Activated naive CD8-positive, alpha-beta T cell treated with anti-CD3 and anti-CD28 coated beads, Interleukin-2, amount 10 ng/mL, durations not matched to agents 7 days and 5 days (primary cell): ENCODE measurements around the gene PTPRN2. TPM values are rescaled to one million over a fixed set of nuclear protein-coding genes. Genes with fewer than 3 reads are reported as not detected.
"Not testable (repeated sequence)": the region's sequence is repeated elsewhere in the genome, so short reads cannot be mapped to it uniquely, and the experiment has no call there.

Source experiments
- ATAC-seq: fragments of 150-1000 bp; cut with Tn5 transposase; one replicate; pipeline ENCODE4 v1.10.0; 2021; ENCODE audit warnings: low read depth, moderate library complexity
- POLR2A ChIA-PET: fragments of 350-600 bp; sonication (Branson Sonifier 250); formaldehyde crosslinking; loops from one replicate; lab custom pipeline; 2021; ENCODE audit warnings: antibody characterized with exemption; lab: Charles Lee
- DNase-seq: peaks from one replicate; pipeline ENCODE4 v3.0.0; 2021
- H3K27ac Mint-ChIP-seq: one replicate; pipeline ENCODE4 v1.8.0; 2022; ENCODE audit warnings: mild to moderate bottlenecking, mixed read lengths
- H3K27me3 Mint-ChIP-seq: one replicate; pipeline ENCODE4 v1.8.0; 2022; ENCODE audit warnings: mild to moderate bottlenecking, moderate library complexity, mixed read lengths
- H3K36me3 Mint-ChIP-seq: one replicate; pipeline ENCODE4 v1.8.0; 2021; ENCODE audit warnings: mild to moderate bottlenecking, mixed read lengths
- H3K4me1 Mint-ChIP-seq: one replicate; pipeline ENCODE4 v1.8.0; 2021; ENCODE audit warnings: mixed read lengths
- H3K4me3 Mint-ChIP-seq: one replicate; pipeline ENCODE4 v1.8.0; 2022; ENCODE audit warnings: mild to moderate bottlenecking, moderate library complexity, mixed read lengths
- H3K9me3 Mint-ChIP-seq: one replicate; pipeline ENCODE4 v1.8.0; 2021; ENCODE audit warnings: mixed read lengths
- total RNA-seq, 2 experiments: library from RNA; stranded (reverse); gene quantifications; one replicate each; pipeline ENCODE4 v1.2.3, GENCODE V29; 2021

Gene PTPRN2
- total RNA-seq, 2 experiments from 2014 or later = 4.5 to 4.9 TPM

DNA sequence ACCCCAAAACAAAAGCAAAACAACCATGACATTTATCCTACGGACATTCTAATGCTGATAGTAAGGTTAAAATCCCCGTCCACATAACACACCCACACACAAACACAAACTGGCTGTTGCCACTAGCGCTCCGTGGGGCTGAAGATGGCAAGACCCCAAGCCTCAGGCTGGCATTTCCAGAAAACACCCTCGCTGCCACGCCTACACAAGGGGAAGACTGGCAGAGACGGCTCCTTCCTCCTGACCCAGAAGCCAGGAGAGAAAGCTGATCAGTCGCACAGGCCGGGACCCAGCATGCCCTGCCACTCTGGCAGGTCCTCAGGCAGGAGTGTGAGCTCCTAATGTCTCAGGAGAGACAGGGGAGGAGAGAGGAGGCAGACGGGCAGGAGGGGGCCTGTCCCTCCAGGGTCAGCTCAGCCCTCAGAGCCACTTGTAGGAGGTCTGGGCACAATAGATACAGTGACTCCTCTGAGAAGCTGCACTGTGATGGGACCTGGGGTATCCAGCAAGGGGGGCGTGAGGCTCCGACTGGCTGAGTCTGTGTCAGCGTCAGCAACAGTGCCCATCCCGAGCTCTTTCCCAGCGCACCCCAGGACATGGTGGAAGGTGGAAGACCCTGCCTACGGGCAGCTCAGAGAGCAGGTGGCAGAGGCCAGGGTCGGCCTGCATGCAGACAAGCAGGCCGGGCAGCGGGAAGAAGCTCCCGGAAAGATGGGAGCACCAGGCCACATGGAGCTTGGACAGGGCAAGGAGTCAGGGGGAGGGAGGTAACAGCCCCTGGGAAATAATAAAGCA is 326.9 kb downstream of the PTPRN2 start:
- H3K36me3 Mint-ChIP-seq = no peaks in the 10 kb centered on the region
- no peak overlapping the region for H3K4me3 Mint-ChIP-seq
- H3K27me3 Mint-ChIP-seq = no peaks in the 10 kb centered on the region
- ATAC-seq = no peak
- no peak for DNase-seq
- no peaks in the 10 kb centered on the region for H3K9me3 Mint-ChIP-seq
- H3K4me1 Mint-ChIP-seq = no peaks in the 10 kb centered on the region
- POLR2A ChIA-PET = no interaction called here
- no peak overlapping the region for H3K27ac Mint-ChIP-seq

DNA sequence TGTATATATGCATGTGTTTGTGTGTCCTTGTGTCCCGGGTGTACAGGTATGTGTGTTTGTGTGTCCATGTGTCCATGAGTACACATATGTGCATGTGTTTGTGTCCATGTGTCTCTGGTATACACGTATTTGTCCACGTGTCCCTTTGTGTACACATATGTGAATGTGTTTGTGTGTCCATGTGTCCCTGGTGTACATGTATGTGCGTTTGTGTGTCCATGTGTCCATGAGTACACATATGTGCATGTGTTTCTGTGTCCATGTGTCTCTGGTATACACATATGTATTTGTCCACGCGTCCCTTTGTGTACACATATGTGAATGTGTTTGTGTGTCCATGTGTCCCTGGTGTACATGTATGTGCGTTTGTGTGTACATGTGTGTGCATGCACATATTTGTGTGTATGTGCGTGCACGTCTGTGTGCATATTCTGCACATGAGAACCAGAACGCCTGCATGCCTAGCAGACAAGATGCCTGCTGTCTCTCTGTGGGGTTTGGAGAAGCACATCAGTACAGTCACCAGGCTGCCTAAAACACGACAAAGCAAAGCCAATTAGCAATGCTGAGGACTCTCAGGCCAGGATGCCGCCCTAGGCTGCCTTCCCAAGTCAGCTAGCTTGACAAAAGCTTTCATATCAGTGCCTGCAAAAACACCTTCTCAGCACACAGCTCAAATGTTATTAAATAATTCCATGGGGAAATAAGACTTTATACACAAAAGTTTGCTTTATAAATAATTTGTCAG is 327.8 kb downstream of the PTPRN2 start:
- Mint-ChIP-seq H3K27ac (no peak overlapping the region), H3K4me3 (no peak overlapping the region), H3K9me3 (no peaks in the 10 kb centered on the region), H3K36me3 (no peaks in the 10 kb centered on the region), H3K4me1 (no peaks in the 10 kb centered on the region), H3K27me3 (no peaks in the 10 kb centered on the region)
- no peak for DNase-seq
- POLR2A ChIA-PET = no interaction called here
- ATAC-seq = no peak

DNA sequence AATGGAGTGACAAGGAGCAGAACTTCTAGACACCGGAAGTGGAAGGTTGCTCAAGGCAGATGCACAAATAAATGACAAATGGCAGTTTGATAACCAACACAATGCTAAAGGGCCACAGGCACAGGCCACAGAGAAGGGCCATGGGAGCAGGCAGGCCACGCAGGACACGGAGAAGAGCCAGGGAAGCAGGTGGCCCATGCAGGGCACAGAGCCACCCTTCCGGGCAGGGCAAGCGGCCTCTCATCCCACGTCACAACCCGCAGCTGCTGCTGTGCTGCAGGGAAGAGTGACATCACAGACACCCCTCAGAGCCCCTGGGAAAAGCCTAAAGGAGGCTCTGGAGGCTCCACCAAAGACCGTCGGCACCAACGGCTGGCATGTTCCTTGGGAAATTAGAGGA is 328.5 kb downstream of the PTPRN2 start:
- no peaks in the 10 kb centered on the region for H3K9me3 Mint-ChIP-seq
- no peaks in the 10 kb centered on the region for H3K36me3 Mint-ChIP-seq
- no peaks in the 10 kb centered on the region for H3K4me1 Mint-ChIP-seq
- DNase-seq (no peak), ATAC-seq (no peak)
- POLR2A ChIA-PET = no interaction called here
- no peak overlapping the region for H3K27ac Mint-ChIP-seq
- no peaks in the 10 kb centered on the region for H3K27me3 Mint-ChIP-seq
- H3K4me3 Mint-ChIP-seq = no peak overlapping the region

DNA sequence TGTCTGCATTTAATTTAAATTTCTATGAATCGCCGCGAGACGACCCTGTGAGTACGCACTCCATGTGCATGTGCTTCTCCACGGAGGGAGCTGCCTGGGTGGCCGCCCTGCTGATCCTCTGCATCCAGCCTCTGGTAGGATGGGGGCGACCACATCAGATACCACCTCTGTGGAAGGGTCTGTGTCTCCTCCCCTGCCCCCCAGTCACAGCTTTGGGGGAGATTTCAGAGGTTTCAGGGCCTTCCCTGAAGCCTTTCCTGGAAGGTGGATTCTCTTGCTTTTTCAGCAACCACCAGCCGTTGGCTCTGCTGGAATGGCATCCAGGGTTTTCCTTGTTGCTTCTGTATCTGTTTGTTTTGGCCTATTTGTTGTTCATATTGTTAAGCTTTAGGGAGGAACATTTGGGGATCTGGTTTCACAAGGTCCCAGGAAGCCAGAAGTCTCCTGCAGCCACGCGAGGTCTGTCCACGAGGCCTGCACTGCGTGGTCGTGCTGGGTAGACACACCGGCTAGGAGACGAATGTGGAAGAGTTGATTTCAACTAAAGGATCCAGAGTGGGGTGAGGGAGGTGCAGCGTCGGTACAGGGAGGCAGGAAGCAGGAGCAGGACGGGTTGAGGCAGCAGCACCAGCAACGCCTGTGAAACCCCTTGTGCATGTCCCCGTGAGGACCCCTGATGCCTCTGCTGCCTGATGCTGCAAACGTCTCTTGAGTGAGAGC is 329.1 kb downstream of the PTPRN2 start:
- ATAC-seq (no peak), DNase-seq (no peak)
- Mint-ChIP-seq H3K4me3 (no peak overlapping the region), H3K36me3 (no peaks in the 10 kb centered on the region), H3K27ac (no peak overlapping the region), H3K9me3 (no peaks in the 10 kb centered on the region), H3K4me1 (no peaks in the 10 kb centered on the region), H3K27me3 (no peaks in the 10 kb centered on the region)
- POLR2A ChIA-PET = no interaction called here

DNA sequence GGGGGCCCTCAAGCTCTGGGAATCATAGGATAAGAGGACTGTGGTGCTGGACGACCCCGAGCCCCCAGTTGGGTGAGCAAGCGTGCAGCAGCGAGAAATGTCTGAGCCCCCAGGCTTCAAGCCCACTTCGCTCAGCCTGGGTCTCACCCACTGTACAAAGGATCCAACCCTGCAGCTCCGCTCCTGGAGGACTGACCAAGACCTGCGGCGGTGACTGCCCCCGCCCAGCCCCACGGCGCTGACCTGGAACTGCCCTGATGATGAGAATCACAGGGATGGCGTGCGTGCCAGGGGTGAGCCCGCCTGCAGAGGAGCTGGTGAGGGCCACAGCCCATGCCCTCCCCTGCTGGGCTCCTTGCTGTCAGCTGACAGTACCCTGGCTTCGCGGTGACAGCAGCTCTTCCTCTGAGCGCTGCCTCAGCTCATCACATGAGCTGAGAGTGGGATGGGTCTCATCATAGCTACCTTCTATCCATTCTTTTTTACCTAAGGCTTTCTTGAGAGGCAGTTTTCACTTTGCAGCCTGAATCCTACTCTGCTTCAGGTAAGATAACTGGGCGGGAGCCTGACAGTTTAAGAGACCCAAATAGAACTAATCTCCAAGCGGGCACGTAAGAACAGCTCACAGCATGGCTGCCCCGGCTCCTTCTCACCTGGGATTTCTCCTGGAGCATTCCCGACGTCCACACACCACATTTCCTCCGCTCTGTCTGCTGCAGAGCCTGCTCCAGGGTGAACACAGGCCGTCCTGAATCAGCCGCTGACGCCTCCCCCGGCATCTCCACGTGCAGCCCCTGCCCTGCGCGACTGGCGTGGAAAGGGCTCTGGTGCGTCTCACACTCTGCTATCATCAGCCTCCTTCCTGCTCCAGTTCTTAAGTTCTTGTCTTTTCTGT is 329.9 kb downstream of the PTPRN2 start:
- POLR2A ChIA-PET = no interaction called here
- no peak overlapping the region for H3K4me3 Mint-ChIP-seq

DNA sequence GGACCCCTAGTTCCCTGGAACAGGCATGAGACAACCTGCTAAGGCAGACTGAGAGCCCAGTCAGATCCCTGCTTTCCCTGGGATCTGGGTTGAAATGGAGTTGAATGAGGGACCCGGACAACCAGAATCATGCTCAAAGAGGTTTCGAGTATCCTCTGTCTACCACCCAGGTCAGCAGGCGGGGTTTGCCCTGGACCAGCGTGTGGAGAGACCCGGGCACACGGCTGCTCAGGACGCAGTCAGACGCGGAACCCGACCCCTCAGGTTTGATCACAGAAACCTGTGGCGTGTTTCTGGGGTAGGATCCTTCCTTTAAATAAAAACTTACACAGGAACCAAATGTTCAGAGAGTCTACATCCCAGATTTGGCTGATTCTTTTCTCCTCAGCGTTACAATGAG is 330.6 kb downstream of the PTPRN2 start:
- POLR2A ChIA-PET = no interaction called here

More for the DNA sequence above, 329.9 kb downstream of the PTPRN2 start:
- no peaks in the 10 kb centered on the region for H3K36me3 Mint-ChIP-seq
- H3K4me1 Mint-ChIP-seq = no peaks in the 10 kb centered on the region
- no peak for DNase-seq
- no peak overlapping the region for H3K27ac Mint-ChIP-seq
- no peak for ATAC-seq
- no peaks in the 10 kb centered on the region for H3K9me3 Mint-ChIP-seq
- H3K27me3 Mint-ChIP-seq = no peaks in the 10 kb centered on the region

DNA sequence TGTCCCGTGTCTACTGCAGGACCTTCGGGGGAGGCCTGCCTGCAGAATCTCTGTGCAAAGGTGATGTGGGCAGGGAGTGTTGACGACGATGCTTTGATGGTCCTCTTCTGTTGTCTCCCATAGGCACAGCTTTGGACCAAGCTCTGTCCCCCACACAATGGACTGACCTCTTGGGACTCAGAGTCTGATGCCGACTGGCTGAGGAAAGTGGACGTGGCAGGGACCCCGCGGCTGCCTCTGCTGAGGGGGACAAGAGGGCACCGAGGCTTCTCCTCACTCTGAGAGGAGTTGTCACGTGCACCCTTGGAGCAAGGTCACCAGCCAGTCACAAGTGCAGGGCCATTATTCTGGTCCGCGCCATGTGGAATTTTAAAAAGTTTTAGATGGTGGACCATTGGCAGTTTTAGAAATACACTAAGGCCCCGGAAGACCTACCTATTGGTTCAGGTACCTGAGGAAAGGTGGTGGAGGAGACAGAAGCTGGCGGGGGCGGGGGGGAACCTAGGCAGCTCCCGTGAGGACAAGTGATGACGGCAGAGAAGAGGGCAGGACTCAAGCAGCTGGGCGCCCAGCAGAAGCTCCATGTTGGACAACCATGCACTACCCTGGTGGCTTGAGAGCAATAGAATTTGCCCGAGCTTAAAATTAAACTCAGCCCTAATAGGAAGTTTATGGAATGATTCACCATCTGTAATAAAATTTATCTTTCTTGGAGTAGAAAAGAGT is 331.4 kb downstream of the PTPRN2 start:
- Mint-ChIP-seq H3K27ac (no peak overlapping the region), H3K9me3 (peaks cover 2% of the 10 kb centered on the region), H3K4me1 (no peaks in the 10 kb centered on the region), H3K4me3 (no peak overlapping the region), H3K36me3 (no peaks in the 10 kb centered on the region), H3K27me3 (no peaks in the 10 kb centered on the region)
- POLR2A ChIA-PET = no interaction called here
- ATAC-seq = no peak
- DNase-seq = peak; percentile 4

More for the DNA sequence above, 330.6 kb downstream of the PTPRN2 start:
- Mint-ChIP-seq H3K27ac (no peak overlapping the region), H3K9me3 (no peaks in the 10 kb centered on the region), H3K4me3 (no peak overlapping the region), H3K36me3 (no peaks in the 10 kb centered on the region), H3K27me3 (no peaks in the 10 kb centered on the region), H3K4me1 (no peaks in the 10 kb centered on the region)
- DNase-seq (no peak), ATAC-seq (no peak)

DNA sequence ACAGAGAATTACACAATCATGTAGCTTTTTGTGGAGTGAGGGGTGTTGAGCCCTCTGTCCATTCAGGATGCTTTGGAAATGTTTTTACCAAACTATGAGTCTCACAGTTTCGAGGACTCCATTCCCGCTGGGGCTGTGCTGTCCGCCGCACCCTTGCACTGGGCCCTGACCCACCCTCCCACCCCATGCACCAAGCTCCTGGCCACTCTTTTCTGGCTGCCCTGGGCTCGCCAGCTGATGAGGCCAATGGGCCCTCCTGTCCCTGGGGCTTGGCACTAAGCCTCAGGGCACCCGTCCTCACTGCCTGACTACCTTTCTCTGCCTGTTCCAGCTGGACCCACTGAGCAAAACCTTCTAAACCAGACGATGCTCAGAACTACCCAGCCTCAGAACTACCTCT is 332.1 kb downstream of the PTPRN2 start:
- H3K4me1 Mint-ChIP-seq = no peaks in the 10 kb centered on the region
- H3K36me3 Mint-ChIP-seq = no peaks in the 10 kb centered on the region
- no peak overlapping the region for H3K27ac Mint-ChIP-seq
- H3K9me3 Mint-ChIP-seq = peaks cover 2% of the 10 kb centered on the region
- ATAC-seq (no peak), DNase-seq (no peak)
- POLR2A ChIA-PET = no interaction called here
- H3K27me3 Mint-ChIP-seq = no peaks in the 10 kb centered on the region
- H3K4me3 Mint-ChIP-seq = no peak overlapping the region

DNA sequence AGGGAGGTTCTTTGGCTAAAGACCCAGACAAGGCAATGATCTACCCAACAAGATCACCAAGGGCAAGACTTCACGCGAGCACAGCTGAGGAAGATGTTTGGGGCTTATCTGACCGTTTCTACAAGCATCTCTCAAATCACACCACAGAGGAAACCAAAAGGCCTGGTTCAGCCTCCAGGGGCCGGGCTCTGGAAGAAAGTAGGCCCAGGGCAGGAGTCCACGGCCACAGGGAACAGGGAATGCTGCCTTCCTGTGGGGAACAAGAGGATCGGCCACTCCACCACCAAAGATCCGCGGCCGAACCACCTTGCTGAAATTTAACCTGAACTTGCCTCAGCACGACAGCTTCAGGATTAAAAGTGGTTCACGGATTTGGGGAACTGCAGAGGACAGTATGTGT is 332.5 kb downstream of the PTPRN2 start:
- no peak overlapping the region for H3K4me3 Mint-ChIP-seq
- H3K9me3 Mint-ChIP-seq = peaks cover 2% of the 10 kb centered on the region
- DNase-seq (peak; percentile 6), ATAC-seq (no peak)
- no peaks in the 10 kb centered on the region for H3K27me3 Mint-ChIP-seq
- H3K36me3 Mint-ChIP-seq = no peaks in the 10 kb centered on the region
- H3K4me1 Mint-ChIP-seq = no peaks in the 10 kb centered on the region
- H3K27ac Mint-ChIP-seq = no peak overlapping the region
- POLR2A ChIA-PET = no interaction called here

DNA sequence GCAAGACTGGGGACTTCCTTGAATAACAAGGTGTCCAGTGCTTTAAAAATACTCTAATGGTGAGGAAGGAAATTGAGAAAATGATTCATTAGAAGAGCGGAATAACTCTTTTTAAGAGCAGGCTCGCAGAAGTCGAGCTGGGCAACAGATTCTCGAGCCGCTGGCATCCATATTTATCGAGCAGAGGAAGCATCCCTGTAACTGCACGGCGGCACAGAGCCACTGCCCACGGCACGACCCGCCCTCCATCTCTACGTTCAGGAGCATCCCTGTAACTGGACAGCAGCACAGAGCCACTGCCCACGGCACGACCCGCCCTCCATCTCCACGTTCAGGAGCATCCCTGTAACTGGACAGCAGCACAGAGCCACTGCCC is 334.0 kb downstream of the PTPRN2 start:
- POLR2A ChIA-PET, ATAC-seq, H3K27me3 Mint-ChIP-seq, H3K4me3 Mint-ChIP-seq, H3K4me1 Mint-ChIP-seq, H3K27ac Mint-ChIP-seq, H3K9me3 Mint-ChIP-seq, DNase-seq, H3K36me3 Mint-ChIP-seq: not testable (repeated sequence)

DNA sequence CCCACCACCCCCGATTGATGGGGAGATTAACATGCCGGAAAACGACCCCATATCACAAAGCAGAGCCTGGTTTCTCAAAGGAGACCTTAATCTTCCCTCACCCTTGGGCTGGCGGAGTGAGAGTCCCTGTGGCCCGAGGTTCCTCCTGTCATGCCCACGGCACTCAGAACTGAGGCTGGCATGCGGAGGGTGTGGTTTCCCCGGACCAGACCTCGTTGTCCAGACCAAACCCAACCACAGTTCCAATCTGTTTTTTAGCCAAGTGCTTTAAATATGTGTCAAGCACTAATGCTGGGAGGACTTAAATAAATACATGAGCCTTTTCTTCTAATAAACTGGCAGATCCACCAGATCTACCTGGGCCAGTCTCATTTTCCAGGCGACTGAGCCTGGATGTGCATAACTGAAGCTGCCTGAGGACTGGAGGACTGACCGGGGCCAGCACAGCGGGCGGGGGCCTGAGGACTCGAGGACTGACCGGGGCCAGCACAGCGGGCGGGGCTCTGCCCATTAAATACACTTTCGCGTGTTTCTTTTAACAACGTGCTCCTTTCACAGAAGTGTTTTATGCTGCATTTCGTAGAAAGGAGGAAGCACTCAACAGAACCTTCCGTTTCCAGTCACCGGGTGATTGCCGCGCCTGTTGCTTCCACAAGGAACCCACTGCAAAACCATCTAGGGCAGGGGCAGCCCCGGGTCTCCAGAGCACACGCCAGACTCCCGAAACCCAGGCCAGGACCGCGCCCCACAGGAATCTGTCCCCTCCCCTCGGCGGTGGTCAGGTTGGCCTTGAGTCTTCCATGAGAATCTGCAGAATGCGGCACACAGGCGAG is 334.6 kb downstream of the PTPRN2 start:
- DNase-seq (no peak), ATAC-seq (no peak)

More for the DNA sequence above, 334.6 kb downstream of the PTPRN2 start:
- POLR2A ChIA-PET = no interaction called here
- Mint-ChIP-seq H3K4me3 (no peak overlapping the region), H3K36me3 (no peaks in the 10 kb centered on the region), H3K27ac (no peak overlapping the region), H3K4me1 (no peaks in the 10 kb centered on the region), H3K27me3 (no peaks in the 10 kb centered on the region), H3K9me3 (peaks cover 2% of the 10 kb centered on the region)
